ENCODE data around the gene SZT2. TPM values are rescaled to one million over a fixed set of nuclear protein-coding genes. Genes with fewer than 3 reads are reported as not detected.

Gene SZT2
- total RNA-seq, 6 experiments from 2014 or later, result 12.7 to 30.4 (median 19.2) TPM

- no peaks in the 10 kb centered on the region for H3K27me3 ChIP-seq
- TF ChIP-seq POLR2A (IDR thresholded peaks at IDR 0.05) (no peak), CTCF (IDR thresholded peaks at IDR 0.05) (no peak)
- H3K4me1 ChIP-seq, result peaks cover 0 to 22% (median 10%) of the 10 kb centered on the region in 4 donors
- WGBS (ENCODE audit: insufficient coverage, low coverage, low lambda C conversion rate, missing lambda C conversion rate), result 62% methylated on average over 4 of the region's 4 CpGs
- ATAC-seq, result no peak
- no peaks in the 10 kb centered on the region for H3K9me3 ChIP-seq
- H3K36me3 ChIP-seq, result peaks cover 0 to 42% (median 26%) of the 10 kb centered on the region in 4 donors
- no peak overlapping the region for H3K4me3 ChIP-seq
- H3K27ac ChIP-seq, result no peak overlapping the region
- DNase-seq, result no peak
- intact Hi-C loops (cut with DNase I), result loop anchor here (10.0 kb wide), 1 partner anchor 153 kb away; no protein-coding TSS in a partner anchor
Measured at GRCh38 chr1:43387976-43388599, 1.6 kb upstream of the SZT2 start.

- Histone ChIP-seq H3K4me3 (peak overlapping the region; percentile 89 to 93 (median 91)), H3K36me3 (peaks cover 0 to 38% (median 26%) of the 10 kb centered on the region in 4 donors), H3K4me1 (peaks cover 0 to 22% (median 10%) of the 10 kb centered on the region in 4 donors), H3K9me3 (no peaks in the 10 kb centered on the region), H3K27me3 (no peaks in the 10 kb centered on the region), H3K27ac (no peak overlapping the region)
- 17% methylated on average over 3 of the region's 3 CpGs for WGBS (ENCODE audit: insufficient coverage, low coverage, low lambda C conversion rate, missing lambda C conversion rate)
- intact Hi-C loops (cut with DNase I), result loop anchor here (10.0 kb wide), 1 partner anchor 154 kb away; no protein-coding TSS in a partner anchor
- TF ChIP-seq CTCF (IDR thresholded peaks at IDR 0.05) (no peak), POLR2A (IDR thresholded peaks at IDR 0.05) (no peak)
- ATAC-seq (no peak), DNase-seq (no peak)
Measured at GRCh38 chr1:43388613-43389012, 1.1 kb upstream of the SZT2 start.

- DNase-seq, result no peak
- Histone ChIP-seq H3K36me3 (no peaks in the 10 kb centered on the region), H3K9me3 (no peaks in the 10 kb centered on the region), H3K27ac (no peak overlapping the region), H3K27me3 (no peaks in the 10 kb centered on the region), H3K4me1 (peaks cover 0 to 22% (median 10%) of the 10 kb centered on the region in 4 donors), H3K4me3 (no peak overlapping the region)
- no peak for ATAC-seq
- intact Hi-C loops (cut with DNase I), result no loop called here
- TF ChIP-seq CTCF (IDR thresholded peaks at IDR 0.05) (no peak), POLR2A (IDR thresholded peaks at IDR 0.05) (no peak)
- 72% methylated on average over 3 of the region's 3 CpGs for WGBS (ENCODE audit: insufficient coverage, low coverage, low lambda C conversion rate, missing lambda C conversion rate)
Measured at GRCh38 chr1:43392702-43393101, 3.0 kb downstream of the SZT2 start.

DNA sequence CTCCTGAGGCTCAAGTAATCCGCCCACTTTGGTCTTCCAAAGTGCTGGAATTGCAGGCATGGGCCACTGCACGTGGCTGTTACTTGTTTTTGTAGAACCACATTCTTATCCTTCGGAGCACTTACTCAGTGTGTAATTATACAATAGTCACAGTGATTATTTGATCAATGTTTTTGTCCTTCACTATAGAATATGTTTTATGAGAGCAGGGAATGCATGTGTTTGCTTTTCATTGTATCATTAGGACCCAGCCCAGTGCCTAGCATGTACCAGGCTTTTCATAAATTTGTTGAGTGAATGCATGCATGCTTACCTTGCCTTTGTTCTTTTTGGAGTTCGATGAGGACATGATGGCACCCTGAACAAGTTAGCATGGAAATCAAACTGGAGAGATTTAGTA is 5.8 kb downstream of the SZT2 start:
- H3K4me1 ChIP-seq, result peaks cover 0 to 7% (median 4%) of the 10 kb centered on the region in 4 donors
- intact Hi-C loops (cut with DNase I), result no loop called here
- H3K27me3 ChIP-seq, result no peaks in the 10 kb centered on the region
- WGBS (ENCODE audit: insufficient coverage, low coverage, low lambda C conversion rate, missing lambda C conversion rate), result 95% methylated on average over 4 of the region's 4 CpGs
- no peak overlapping the region for H3K27ac ChIP-seq
- TF ChIP-seq POLR2A (IDR thresholded peaks at IDR 0.05), result no peak
- no peak for TF ChIP-seq CTCF (IDR thresholded peaks at IDR 0.05)
- no peak overlapping the region for H3K4me3 ChIP-seq
- H3K36me3 ChIP-seq, result no peaks in the 10 kb centered on the region
- DNase-seq (no peak), ATAC-seq (no peak)
- no peaks in the 10 kb centered on the region for H3K9me3 ChIP-seq

All from right lobe of liver (tissue), 6 donors.